GM12892 (cell line): ENCODE data around the gene LSM10. TPM values are rescaled to one million over a fixed set of nuclear protein-coding genes. Genes with fewer than 3 reads are reported as not detected.

Source experiments
- DNase-seq: peaks from one replicate; pipeline ENCODE4 v3.0.0; 2011; ENCODE audit not compliant: insufficient read length
- FAIRE-seq: peaks from 2 replicates; lab custom pipeline; 2011; peaks lifted over from hg19 to GRCh38; lab: Jason Lieb, UNC
- POLR2A ChIP-seq: IDR thresholded peaks from 2 replicates; pipeline ENCODE4 v1.6.1; 2011; ENCODE audit warnings: low read depth, low read length, control low read depth
- POLR2AphosphoS5 ChIP-seq: IDR thresholded peaks from 2 replicates; pipeline ENCODE4 v1.6.1; 2011; ENCODE audit warnings: low read depth, low read length, control low read depth
- TAF1 ChIP-seq: IDR thresholded peaks from 2 replicates; pipeline ENCODE4 v1.6.1; 2011; ENCODE audit warnings: low read depth, mild to moderate bottlenecking, control low read depth, low read length, borderline replicate concordance
- polyA plus RNA-seq: library from polyadenylated mRNA; unstranded; fragments of >200 nt; gene quantifications from one replicate; pipeline ENCODE4 v1.2.1, GENCODE V29; 2012; ENCODE audit warnings: missing spikeins, inconsistent platforms; ENCODE audit not compliant: missing spikeins

The LSM10 gene
- polyA plus RNA-seq = 35.5 TPM

DNA sequence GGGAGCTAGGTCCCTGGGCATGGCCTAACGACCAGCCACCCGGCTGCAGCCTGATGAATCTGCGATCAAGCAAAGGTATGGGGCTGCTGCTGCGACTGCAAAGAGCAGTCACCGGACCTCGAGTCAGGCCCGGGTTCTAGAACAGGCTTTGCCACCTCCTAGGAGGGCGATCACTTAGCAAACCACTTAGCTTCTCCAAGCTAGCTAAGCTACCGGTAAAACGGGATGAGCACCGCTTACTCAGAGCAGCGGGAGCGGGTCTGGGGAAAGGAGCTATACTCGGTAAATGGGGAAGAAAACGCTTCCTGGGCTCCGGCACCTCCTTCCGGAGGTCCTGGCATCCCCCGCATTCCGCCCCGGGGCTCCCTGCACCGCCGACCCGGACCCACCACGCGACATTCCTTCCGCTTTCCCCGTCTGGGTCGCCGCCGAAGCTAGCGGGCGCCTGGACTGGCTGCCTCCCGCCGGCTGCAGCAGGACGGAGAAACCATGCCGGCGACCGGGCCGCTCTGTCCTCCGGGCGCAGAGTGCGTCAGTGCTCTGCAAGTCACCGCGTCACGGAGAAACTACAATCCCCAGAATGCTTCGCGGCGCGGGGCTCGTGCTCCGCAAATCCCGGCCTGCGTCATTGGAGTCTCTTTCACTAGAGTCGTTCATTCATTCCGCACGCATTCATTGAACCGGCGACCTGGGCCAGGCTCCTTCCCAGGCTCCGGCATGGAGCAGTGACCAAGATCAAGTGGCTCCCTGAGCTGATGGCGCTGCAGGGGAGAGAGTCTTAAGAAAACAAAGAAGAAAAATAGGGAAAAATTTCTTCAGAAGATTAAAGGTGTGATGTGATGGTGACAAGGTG lies at the start of gene LSM10:
LSM10 (minus strand) TSS at position 531 of the 853 bp plus-strand sequence. CDS start 3,779 bp downstream, outside the sequence.
- TF ChIP-seq POLR2A (peak; percentile 81), POLR2AphosphoS5 (no peak), TAF1 (peak; percentile 70)
- peak; percentile 92 for DNase-seq
- peak; percentile 99 for FAIRE-seq

GRCh38 chr1:36447450-36447849 lies 49.7 kb upstream of the LSM10 start:
- DNase-seq = no peak
- no peak for FAIRE-seq
- TF ChIP-seq TAF1 (no peak), POLR2A (no peak), POLR2AphosphoS5 (no peak)

- TF ChIP-seq POLR2AphosphoS5 = no peak
Observed at GRCh38 chr1:36446746-36447145, 49.0 kb upstream of the LSM10 start.

GRCh38 chr1:36446271-36446670 lies 48.6 kb upstream of the LSM10 start:
- TF ChIP-seq TAF1 (no peak), POLR2A (no peak), POLR2AphosphoS5 (no peak)
- peak; percentile 44 for FAIRE-seq
- DNase-seq = no peak

More at GRCh38 chr1:36446746-36447145, 49.0 kb upstream of the LSM10 start:
- FAIRE-seq (no peak), DNase-seq (no peak)

DNA sequence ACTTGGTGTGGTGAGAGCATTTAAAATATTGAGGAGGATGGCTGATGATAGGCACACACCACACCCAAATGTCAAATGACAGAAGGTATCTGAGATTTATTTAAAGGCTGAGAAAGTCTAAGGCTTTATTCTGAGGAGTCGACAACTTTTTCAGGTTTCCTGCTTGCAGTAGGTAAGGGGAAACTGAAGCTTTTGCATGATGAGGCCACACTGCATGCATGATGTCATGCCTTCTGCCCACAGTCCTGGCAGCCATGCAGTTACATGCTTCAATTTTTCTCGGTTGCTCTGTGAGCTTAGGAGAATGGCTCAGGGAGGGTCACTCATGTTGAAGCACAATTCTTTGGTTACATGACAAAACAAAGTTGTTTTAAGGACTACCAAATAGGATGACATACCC lies 45.6 kb upstream of the LSM10 start:
- FAIRE-seq (no peak), DNase-seq (no peak)
- TF ChIP-seq POLR2AphosphoS5 (no peak), TAF1 (no peak), POLR2A (no peak)

DNA sequence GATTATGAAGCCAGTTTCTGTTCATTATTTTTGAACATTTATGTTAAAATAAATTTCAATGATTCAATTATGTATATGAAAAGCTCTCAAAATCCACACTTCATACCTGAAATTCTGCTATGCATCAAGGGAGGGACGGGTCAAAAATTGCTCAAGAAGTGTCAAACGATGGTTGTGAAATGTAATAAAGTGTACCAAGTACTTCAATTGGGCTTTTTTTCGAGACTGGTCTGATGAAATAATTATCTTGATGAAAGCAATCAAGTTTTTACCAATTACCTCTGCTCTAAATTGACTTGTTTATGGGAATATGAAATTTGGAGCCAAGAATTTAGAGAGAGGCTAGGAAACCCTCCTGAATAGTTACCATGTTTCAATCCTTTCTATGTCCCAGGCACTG lies 44.6 kb upstream of the LSM10 start:
- DNase-seq = no peak
- no peak for TF ChIP-seq TAF1
- no peak for TF ChIP-seq POLR2AphosphoS5
- TF ChIP-seq POLR2A = no peak
- no peak for FAIRE-seq

- no peak for FAIRE-seq
- TF ChIP-seq POLR2AphosphoS5 (no peak), POLR2A (no peak)
- no peak for DNase-seq
Observed at GRCh38 chr1:36440646-36441045, 42.9 kb upstream of the LSM10 start.

- FAIRE-seq (no peak), DNase-seq (no peak)
- TF ChIP-seq POLR2A (no peak), TAF1 (no peak), POLR2AphosphoS5 (no peak)
Observed at GRCh38 chr1:36440044-36440443, 42.3 kb upstream of the LSM10 start.

DNA sequence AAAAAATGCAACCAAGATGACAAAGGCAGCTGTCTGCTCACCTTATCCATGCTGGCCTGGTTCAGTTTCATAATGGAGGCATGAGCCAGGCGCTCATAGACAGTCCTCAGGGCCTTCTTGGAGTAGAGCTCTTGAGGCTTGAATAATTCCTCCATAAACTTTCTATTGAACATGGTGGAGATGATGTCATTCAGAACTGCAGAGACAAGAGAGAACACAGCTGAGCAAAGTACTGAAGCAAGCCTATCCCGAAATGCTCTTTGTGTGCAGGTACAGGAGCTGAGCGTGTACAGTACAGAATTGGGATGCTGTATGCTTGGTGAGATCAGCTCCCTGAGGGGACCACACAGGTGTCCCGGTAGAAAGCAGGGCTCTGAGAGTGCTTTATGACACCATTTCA lies 41.0 kb upstream of the LSM10 start:
- DNase-seq = no peak
- FAIRE-seq = no peak
- no peak for TF ChIP-seq POLR2A
- TF ChIP-seq TAF1 = no peak

DNA sequence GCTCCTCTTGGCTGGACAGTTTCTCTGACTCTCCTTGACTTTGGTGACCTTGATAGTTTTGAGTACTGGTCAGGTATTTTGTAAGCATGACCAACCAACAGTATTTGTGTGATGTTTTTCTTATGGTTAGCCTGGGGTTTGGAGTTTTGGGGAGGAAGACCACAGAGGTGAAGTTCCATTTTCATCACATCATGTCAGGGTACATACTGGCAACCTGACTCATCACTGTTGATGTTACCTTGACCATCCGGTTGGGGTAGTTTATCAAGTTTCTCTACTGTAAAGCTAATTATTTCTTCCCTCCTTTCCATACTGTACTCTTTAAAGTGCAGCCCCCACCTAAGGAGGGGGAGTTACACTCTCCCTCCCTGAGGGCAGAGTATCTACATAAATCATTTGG lies 39.1 kb upstream of the LSM10 start:
- FAIRE-seq (no peak), DNase-seq (no peak)
- TF ChIP-seq POLR2A (no peak), TAF1 (no peak), POLR2AphosphoS5 (no peak)

GRCh38 chr1:36433102-36433501 lies 35.4 kb upstream of the LSM10 start:
- TF ChIP-seq POLR2AphosphoS5 (no peak), TAF1 (no peak), POLR2A (no peak)
- FAIRE-seq (no peak), DNase-seq (no peak)

- FAIRE-seq = no peak
- TF ChIP-seq POLR2AphosphoS5 (no peak), POLR2A (no peak), TAF1 (no peak)
Observed at GRCh38 chr1:36432616-36433015, 34.9 kb upstream of the LSM10 start.

DNA sequence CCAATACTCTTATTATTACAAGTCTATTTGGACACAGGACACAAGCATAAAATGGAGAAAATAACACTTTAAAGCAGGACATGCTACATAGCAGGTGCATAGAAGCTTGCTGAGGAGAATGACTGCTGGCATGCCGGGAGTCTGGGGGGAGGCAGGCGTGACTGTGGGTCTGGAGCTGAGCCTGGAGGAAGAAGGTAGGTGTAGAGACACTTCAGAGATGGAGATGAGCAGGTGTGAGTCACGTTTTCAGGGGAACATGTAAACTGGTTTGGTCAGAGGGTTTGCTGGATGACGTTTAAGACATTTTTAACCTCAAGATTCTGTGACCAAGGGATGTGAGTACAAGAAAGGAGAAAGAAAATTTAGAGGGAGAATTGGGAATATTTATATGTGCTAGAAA lies 28.1 kb upstream of the LSM10 start:
- DNase-seq (no peak), FAIRE-seq (no peak)
- TF ChIP-seq POLR2AphosphoS5 = no peak
- TF ChIP-seq POLR2A = no peak
- no peak for TF ChIP-seq TAF1

More at GRCh38 chr1:36432616-36433015, 34.9 kb upstream of the LSM10 start:
- DNase-seq = no peak
